ENCODE measurements around the gene SLC25A44.

DNA sequence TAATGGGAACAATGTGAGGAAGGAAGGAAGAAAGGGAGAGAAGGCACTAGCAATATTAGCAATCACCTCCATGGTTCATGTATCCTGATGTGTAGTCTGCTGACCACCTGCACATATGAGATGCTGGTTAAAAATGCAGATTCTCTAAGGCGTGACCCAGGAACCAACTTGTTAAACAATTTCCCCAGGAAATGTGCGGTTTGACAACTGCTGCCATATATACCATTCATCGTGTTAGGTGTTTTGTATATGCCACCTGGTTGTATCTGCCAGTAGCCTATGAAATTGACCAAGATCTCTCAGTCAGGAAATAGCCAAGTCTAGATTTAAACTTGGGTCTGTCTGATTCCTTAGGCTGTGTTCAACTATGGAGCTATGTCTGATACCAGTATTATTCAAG is 36.4 kb upstream of the SLC25A44 start:
- TF ChIP-seq EZH2phosphoT487 (IDR thresholded peaks at IDR 0.05; ENCODE audit: insufficient read depth, low read depth): no peak
- TF ChIP-seq EZH2 (IDR thresholded peaks at IDR 0.05; ENCODE audit: insufficient read depth, poor library complexity, severe bottlenecking): no peak
